BJ (cell line): ENCODE measurements around the gene FBRSL1. TPM values are rescaled to one million over a fixed set of nuclear protein-coding genes. Genes with fewer than 3 reads are reported as not detected.

Experiments used
- CTCF ChIA-PET: fragments of 350-600 bp; formaldehyde crosslinking; extraction: SDS; loops from one replicate; lab custom pipeline; 2021; ENCODE audit warnings: antibody characterized with exemption, inconsistent platforms; lab: Yijun Ruan, JAX
- POLR2A ChIA-PET: fragments of 300-600 bp; sonication (Branson Sonifier 250); formaldehyde crosslinking; extraction: SDS; loops from one replicate; lab custom pipeline; 2021; ENCODE audit warnings: antibody characterized with exemption; lab: Charles Lee
- DNase-seq: peaks from one replicate; pipeline ENCODE4 v3.0.0-alpha.2; 2011; ENCODE audit warnings: low read depth
- H3K27me3 ChIP-seq: 2 replicates; pipeline ENCODE4 v1.6.0; 2011; ENCODE audit warnings: low read length; ENCODE audit not compliant: control insufficient read depth, insufficient read depth
- H3K36me3 ChIP-seq: 2 replicates; pipeline ENCODE4 v1.5.1; 2011; ENCODE audit warnings: low read length; ENCODE audit not compliant: control insufficient read depth, insufficient read depth
- H3K4me3 ChIP-seq: 2 replicates; pipeline ENCODE4 v1.5.1; 2011; ENCODE audit warnings: low read depth, mild to moderate bottlenecking, control low read depth, low read length
- CTCF ChIP-seq: IDR thresholded peaks from 2 replicates; pipeline ENCODE4 v1.5.1; 2011; ENCODE audit warnings: low read depth, mild to moderate bottlenecking, control low read depth, inconsistent platforms, low read length, moderate library complexity; ENCODE audit not compliant: insufficient read depth
- polyA plus RNA-seq: library from polyadenylated mRNA; depleted of rRNA; stranded (reverse); fragments of >200 nt; gene quantifications from 2 replicates; pipeline ENCODE4 v1.2.3, GENCODE V29; 2011

FBRSL1 gene
- polyA plus RNA-seq, 1 experiment: 1.4 TPM

GRCh38 chr12:132447731-132448462 lies 42.1 kb upstream of the FBRSL1 start:
- no peak overlapping the region for H3K4me3 ChIP-seq
- POLR2A ChIA-PET: no interaction called here

DNA sequence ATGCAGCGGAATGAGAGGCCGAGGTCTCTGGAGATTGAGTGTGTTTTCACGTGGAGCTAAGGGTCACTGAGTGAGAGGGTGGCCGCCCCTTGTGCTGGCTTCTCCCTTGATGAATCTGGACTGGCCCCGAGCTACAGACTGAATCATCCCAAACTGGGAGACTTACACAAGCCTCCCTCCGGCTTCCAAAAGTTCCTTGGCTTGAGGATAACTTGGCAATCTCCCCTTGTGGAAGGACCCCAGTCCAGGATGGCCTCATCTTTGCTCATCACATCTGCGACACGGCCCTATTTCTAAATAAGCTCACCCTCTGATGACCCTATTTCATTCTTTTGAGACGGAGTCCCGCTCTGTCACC lies 41.5 kb upstream of the FBRSL1 start:
- no peak for TF ChIP-seq CTCF
- ChIA-PET POLR2A (no interaction called here), CTCF (interaction anchor here (1.0 to 1.2 kb wide), 2 partner anchors 27 to 33 kb away, joined by 3 read pairs; no protein-coding TSS in a partner anchor)
- Histone ChIP-seq H3K27me3 (peaks cover 6% of the 10 kb centered on the region), H3K4me3 (no peak overlapping the region), H3K36me3 (no peaks in the 10 kb centered on the region)
- DNase-seq: no peak

More at GRCh38 chr12:132447731-132448462, 42.1 kb upstream of the FBRSL1 start:
- no peak for DNase-seq
- CTCF ChIA-PET: interaction anchor here (1.0 to 1.2 kb wide), 2 partner anchors 27 to 33 kb away, joined by 3 read pairs; no protein-coding TSS in a partner anchor
- peaks cover 6% of the 10 kb centered on the region for H3K27me3 ChIP-seq
- H3K36me3 ChIP-seq: no peaks in the 10 kb centered on the region
- no peak for TF ChIP-seq CTCF

- ChIA-PET POLR2A (no interaction called here), CTCF (interaction anchor here (1.1 to 1.5 kb wide), 3 partner anchors 9 to 22 kb away, joined by 3 read pairs; no protein-coding TSS in a partner anchor)
- Histone ChIP-seq H3K36me3 (no peaks in the 10 kb centered on the region), H3K27me3 (peaks cover 6% of the 10 kb centered on the region), H3K4me3 (no peak overlapping the region)
- no peak for TF ChIP-seq CTCF
- no peak for DNase-seq
These were observed 40.2 kb upstream of the FBRSL1 start for GRCh38 chr12:132449565-132450417.

DNA sequence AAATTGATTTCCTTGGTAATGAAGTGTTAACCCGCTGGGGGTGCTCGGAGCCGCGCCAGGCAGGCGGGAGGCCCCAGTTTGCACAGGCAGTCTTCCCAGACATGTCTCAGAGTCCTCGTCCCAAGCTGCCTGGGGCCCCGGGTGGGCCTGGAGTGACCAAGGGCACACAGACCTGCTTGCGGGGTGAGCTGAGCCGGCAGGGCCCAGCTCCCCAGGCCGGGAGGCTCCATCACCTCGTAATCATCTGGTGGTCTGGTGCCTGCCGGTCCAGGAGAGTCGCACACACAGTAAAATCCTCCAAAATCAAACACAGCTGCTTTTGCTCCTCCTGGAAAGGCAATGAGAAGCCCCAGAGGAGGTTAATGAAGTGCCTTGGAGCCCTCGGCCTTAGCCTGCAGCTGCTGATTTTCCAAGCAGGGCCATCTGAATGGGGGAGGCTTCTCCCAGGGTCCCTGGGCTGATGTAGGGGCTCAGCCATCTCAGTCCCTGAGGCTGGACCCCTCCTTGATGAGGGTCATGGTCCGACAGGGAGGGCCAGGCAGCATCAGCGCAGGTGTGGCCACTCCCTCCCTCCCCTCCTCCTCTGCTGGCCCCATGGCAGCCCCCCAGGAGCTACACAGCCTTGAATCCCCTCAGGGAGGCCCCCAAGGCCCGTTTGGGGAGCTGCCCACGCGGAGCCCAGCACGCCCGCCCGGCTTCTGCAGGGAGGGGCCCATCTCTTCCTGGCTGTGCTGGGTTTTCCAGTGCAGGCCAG lies 39.4 kb upstream of the FBRSL1 start:
- ChIA-PET CTCF (interaction anchor here (1.1 to 1.5 kb wide), 3 partner anchors 9 to 23 kb away, joined by 3 read pairs; no protein-coding TSS in a partner anchor), POLR2A (no interaction called here)
- peaks cover 6% of the 10 kb centered on the region for H3K27me3 ChIP-seq
- H3K4me3 ChIP-seq: no peak overlapping the region
- TF ChIP-seq CTCF: no peak
- no peaks in the 10 kb centered on the region for H3K36me3 ChIP-seq
- no peak for DNase-seq
